Small intestine (tissue), 7 donors: ENCODE results near the gene LRRC3B. TPM values are rescaled to one million over a fixed set of nuclear protein-coding genes. Genes with fewer than 3 reads are reported as not detected.
A peak's percentile ranks its signal among the peaks of the same experiment; 100 is the strongest.

ENCODE experiments used
- DNase-seq, 2 donors: peaks; one replicate each; pipeline versions ENCODE4 v3.0.0 to v3.0.0-alpha.2; 2013
- FAIRE-seq: peaks from 2 replicates; lab custom pipeline; 2012; peaks lifted over from hg19 to GRCh38; lab: Jason Lieb, UNC
- H3K27ac ChIP-seq, 3 donors: one replicate each; pipeline ENCODE4 v1.5.1; 2013; ENCODE audit warnings: low read length in 2 of 3, mild to moderate bottlenecking in 2 of 3, control low read depth in 1 of 3, inconsistent platforms in 1 of 3, low read depth in 1 of 3, moderate library complexity in 1 of 3
- H3K27me3 ChIP-seq, 3 donors: one replicate each; pipeline ENCODE4 v1.6.1; 2013; ENCODE audit warnings: low read length in 3 of 3, inconsistent platforms in 1 of 3; ENCODE audit not compliant: control insufficient read depth in 3 of 3, insufficient read depth in 3 of 3
- H3K36me3 ChIP-seq, 3 donors: one replicate each; pipeline ENCODE4 v1.6.1; 2013; ENCODE audit warnings: low read length in 3 of 3, inconsistent platforms in 1 of 3, low read depth in 1 of 3, mild to moderate bottlenecking in 1 of 3, moderate library complexity in 1 of 3; ENCODE audit not compliant: control insufficient read depth in 3 of 3, insufficient read depth in 2 of 3
- H3K4me1 ChIP-seq, 3 donors: one replicate each; pipeline ENCODE4 v1.6.1; 2013; ENCODE audit warnings: low read length in 2 of 3, inconsistent platforms in 1 of 3, low read depth in 1 of 3, mild to moderate bottlenecking in 1 of 3, moderate library complexity in 1 of 3; ENCODE audit not compliant: control insufficient read depth in 3 of 3, insufficient read depth in 2 of 3
- H3K4me3 ChIP-seq, 3 donors: one replicate each; pipeline ENCODE4 v1.5.1; 2013; ENCODE audit warnings: low read length in 3 of 3, control low read depth in 1 of 3, inconsistent platforms in 1 of 3, low read depth in 1 of 3, mild to moderate bottlenecking in 1 of 3, moderate library complexity in 1 of 3
- H3K9me3 ChIP-seq, 2 donors: one replicate each; pipeline ENCODE4 v1.6.1; 2013; ENCODE audit warnings: low read depth in 1 of 2, low read length in 1 of 2; ENCODE audit not compliant: control insufficient read depth in 2 of 2, insufficient read depth in 1 of 2
- WGBS, 3 donors: extraction: QIAGEN DNeasy Blood & Tissue Kit; methylation state at CpG; one replicate each; pipeline ENCODE4 v1.1.7; 2013; 5-methylcytosine and 5-hydroxymethylcytosine counted together
- polyA plus RNA-seq, 4 donors: library from polyadenylated mRNA; stranded (reverse) in 3 of 4; unstranded in 1 of 4; fragments of 200-250 nt in 3 of 4; fragments of 120-200 nt in 1 of 4; gene quantifications; one replicate each; pipeline versions ENCODE4 v1.2.1 to v1.2.3, GENCODE V29; 2013
- donor health status: healthy with polysubstance abuse.
- donor health status: control.
- donor health status: control.
- donor health status: Bipolar disorder and iron deficiency.
- donor health status: healthy.

Gene LRRC3B
- polyA plus RNA-seq, 4 donors = 0.13 to 0.65 TPM; not detected in 2

DNA sequence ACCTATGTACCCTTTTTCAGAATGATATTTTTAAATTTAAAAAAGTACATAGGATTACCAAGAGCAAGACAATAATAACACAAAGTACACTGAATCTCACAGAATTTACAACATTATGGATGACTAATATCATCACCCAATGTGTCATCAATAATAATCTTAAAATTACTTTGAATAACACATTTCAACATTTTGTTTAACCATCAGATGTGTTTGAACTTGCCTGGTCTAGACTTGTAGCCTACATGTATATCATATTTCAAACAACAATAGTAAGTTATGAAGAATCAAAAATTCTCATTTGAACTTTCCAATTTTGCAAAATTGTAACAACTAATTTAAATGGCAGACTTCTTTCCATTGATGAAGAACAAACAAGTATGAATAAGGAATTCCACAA is 15.1 kb downstream of the LRRC3B start:
- FAIRE-seq = no peak
- no peaks in the 10 kb centered on the region for H3K27me3 ChIP-seq
- DNase-seq = no peak

DNA sequence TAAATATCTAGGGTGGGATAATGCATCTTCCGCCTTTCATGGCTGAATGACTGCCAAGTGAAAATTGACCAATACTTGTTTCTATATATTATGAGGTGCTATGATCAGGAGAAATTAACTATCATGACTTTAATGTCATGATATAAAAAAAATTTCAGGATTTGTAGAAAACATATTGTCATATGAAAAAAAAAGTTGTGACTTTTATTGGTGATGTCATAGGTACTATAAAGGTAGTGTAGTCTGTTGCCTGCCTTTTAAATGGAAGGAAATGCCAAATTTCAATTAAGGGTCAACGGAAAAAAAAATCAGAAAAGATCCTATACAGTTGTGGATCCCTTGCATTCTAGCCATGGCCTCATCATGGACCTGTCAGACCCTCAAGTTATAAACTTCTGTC is 15.5 kb downstream of the LRRC3B start:
- no peak overlapping the region for H3K4me3 ChIP-seq
- DNase-seq (no peak), FAIRE-seq (no peak)

More for the DNA sequence above, 15.1 kb downstream of the LRRC3B start:
- H3K4me3 ChIP-seq = no peak overlapping the region
- H3K27ac ChIP-seq = no peak overlapping the region
- H3K9me3 ChIP-seq = no peaks in the 10 kb centered on the region
- no peaks in the 10 kb centered on the region for H3K4me1 ChIP-seq
- no peaks in the 10 kb centered on the region for H3K36me3 ChIP-seq

DNA sequence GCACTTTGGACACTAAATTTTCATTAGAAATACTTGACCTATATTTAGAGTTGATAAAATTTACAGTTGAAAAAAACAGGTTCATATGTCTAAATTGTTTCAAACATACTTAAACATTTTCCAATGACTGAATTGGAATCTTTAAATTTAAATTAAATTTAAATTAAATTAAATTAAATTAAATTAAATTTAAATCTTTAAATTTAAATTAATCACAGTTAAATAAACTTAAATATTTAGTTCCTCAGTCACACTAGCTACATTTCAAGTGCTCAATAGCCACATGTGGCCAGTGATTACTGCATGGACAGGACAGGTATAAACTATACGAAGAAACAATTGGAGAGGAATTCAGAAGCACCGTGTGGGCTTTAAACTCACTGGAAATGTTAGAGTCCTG is 16.8 kb downstream of the LRRC3B start:
- H3K4me3 ChIP-seq = no peak overlapping the region
- FAIRE-seq (peak; percentile 30), DNase-seq (no peak)
- no peaks in the 10 kb centered on the region for H3K9me3 ChIP-seq
- no peak overlapping the region for H3K27ac ChIP-seq
- H3K4me1 ChIP-seq = no peaks in the 10 kb centered on the region
- H3K27me3 ChIP-seq = no peaks in the 10 kb centered on the region
- WGBS, 3 donors = 88 to 93% (median 91%) methylated on average over 2 of the region's 2 CpGs
- no peaks in the 10 kb centered on the region for H3K36me3 ChIP-seq

More for the DNA sequence above, 15.5 kb downstream of the LRRC3B start:
- no peaks in the 10 kb centered on the region for H3K36me3 ChIP-seq
- H3K27me3 ChIP-seq = no peaks in the 10 kb centered on the region
- no peak overlapping the region for H3K27ac ChIP-seq
- WGBS, 3 donors = 89 to 90% (median 89%) methylated on average over 2 of the region's 2 CpGs
- H3K4me1 ChIP-seq = no peaks in the 10 kb centered on the region
- no peaks in the 10 kb centered on the region for H3K9me3 ChIP-seq

DNA sequence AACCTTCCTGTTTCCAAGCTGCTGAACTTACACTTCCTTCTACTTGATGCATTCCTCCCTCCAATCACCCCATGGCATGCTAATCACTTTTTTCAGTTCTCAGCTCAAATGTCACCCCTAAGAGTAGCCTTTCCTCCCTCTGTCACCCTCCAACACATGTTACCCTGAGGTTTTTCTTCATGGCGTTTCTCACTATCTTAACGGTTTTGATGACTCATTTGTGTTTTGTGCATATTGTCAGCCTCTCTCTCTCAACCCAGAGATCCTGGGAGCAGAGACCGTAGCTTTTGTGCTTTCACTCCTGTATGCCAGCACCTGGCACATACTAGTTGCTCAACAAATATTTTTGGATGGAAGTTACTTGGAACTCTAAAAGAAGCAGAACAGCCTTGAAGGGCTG is 24.5 kb downstream of the LRRC3B start:
- WGBS, 3 donors = 72 to 80% (median 80%) methylated on average over 3 of the region's 3 CpGs
- Histone ChIP-seq H3K27me3 (no peaks in the 10 kb centered on the region), H3K27ac (no peak overlapping the region), H3K36me3 (no peaks in the 10 kb centered on the region), H3K9me3 (no peaks in the 10 kb centered on the region), H3K4me1 (no peaks in the 10 kb centered on the region), H3K4me3 (no peak overlapping the region)
- FAIRE-seq (no peak), DNase-seq (no peak)

DNA sequence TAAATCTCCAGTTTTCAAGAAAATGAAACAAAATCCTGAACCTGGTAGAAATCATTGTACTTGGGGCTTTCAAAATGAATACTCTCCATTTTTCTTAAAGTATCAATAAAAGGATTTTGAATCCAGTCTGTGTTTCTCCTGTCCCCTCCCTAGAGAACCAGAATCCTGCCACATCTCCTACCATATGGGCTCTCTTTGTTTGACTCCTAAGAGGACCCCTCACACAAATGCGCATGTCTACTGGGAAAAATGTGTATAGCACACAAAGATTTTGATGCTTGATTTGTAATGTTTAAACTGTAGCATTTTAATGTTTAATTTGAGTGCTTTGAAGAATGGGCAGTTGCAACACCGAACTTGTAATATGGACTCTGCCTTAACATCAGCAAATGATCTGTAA is 25.9 kb downstream of the LRRC3B start:
- Histone ChIP-seq H3K36me3 (no peaks in the 10 kb centered on the region), H3K27me3 (no peaks in the 10 kb centered on the region), H3K27ac (no peak overlapping the region), H3K4me3 (no peak overlapping the region), H3K4me1 (no peaks in the 10 kb centered on the region), H3K9me3 (no peaks in the 10 kb centered on the region)
- FAIRE-seq (no peak), DNase-seq (no peak)
- WGBS, 3 donors = 67 to 76% (median 72%) methylated on average over 2 of the region's 2 CpGs

DNA sequence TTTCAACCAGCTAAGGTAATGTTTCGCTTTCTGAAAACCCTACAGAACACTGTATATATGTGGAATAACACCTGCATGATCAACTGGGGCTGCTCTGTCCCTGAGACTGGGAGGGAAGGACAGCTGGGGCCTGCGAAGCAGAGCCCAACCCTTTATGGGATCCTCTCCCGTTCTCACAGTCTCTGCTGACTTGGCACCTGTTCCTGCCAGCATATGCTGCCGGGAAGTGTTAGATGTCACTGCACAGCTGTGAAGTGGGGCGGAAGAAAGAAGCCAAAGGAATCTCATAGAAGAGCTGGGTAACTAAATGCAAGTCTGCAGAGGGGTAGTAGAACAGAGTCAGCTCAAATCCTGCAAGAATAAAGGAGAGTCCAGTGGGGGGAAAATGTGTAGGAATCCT is 29.6 kb downstream of the LRRC3B start:
- no peaks in the 10 kb centered on the region for H3K9me3 ChIP-seq
- WGBS, 3 donors = 66 to 81% (median 76%) methylated on average over 5 of the region's 5 CpGs
- no peaks in the 10 kb centered on the region for H3K27me3 ChIP-seq
- DNase-seq (no peak), FAIRE-seq (no peak)
- H3K4me1 ChIP-seq = no peaks in the 10 kb centered on the region
- no peaks in the 10 kb centered on the region for H3K36me3 ChIP-seq
- no peak overlapping the region for H3K27ac ChIP-seq
- H3K4me3 ChIP-seq = no peak overlapping the region

DNA sequence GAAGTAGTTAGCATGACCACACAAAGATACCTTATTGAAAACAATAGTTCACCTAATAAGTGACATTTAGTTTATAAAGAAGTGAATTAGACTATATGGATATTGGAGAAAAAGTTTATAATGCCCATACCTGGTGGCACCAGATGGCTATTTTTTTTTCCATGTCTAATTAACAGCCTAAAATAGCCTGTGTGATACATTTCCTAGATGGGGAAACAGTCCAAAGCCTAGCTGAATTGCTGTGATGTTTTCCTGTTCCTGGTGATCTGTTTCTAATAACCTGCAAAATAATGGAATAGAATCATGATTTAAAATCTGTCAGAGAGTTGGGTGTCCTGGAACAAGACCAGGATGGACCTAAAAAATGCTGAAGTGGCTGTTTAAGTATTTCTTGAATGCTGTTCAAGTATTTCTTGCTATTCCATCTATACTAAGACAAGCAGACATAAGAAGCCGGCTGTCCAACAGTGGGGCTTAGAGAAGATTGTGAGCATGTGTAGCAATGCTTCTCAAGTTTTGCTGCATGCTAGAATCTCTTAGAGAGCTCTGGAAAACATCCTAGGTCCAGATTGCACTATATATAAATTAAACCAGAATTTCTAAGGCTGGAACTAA is 31.3 kb downstream of the LRRC3B start:
- FAIRE-seq (no peak), DNase-seq (no peak)
- no peak overlapping the region for H3K27ac ChIP-seq
- no peaks in the 10 kb centered on the region for H3K4me1 ChIP-seq
- no peak overlapping the region for H3K4me3 ChIP-seq
- H3K36me3 ChIP-seq = no peaks in the 10 kb centered on the region
- no peaks in the 10 kb centered on the region for H3K27me3 ChIP-seq
- no peaks in the 10 kb centered on the region for H3K9me3 ChIP-seq
- WGBS, 3 donors = 81 to 93% (median 88%) methylated on average over 1 of the region's 1 CpG

DNA sequence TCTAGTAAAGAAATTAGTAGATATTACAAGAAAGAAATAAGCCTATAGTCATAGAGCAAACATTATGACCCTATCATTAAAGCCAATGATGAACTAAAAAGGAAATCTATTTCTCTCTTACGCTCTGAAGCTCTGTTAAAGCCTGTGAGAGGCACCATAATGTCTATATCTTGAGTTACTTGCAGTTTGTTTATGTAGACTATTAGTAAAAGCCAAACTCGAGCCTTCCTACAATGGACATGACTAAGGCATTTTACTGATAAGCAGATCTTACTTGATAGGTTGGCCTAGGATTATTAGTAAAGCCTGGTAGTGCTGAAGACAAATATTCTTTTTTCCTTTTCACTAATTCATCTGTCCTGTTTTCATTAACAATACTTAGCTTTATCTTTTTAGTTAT is 32.7 kb downstream of the LRRC3B start:
- Histone ChIP-seq H3K36me3 (no peaks in the 10 kb centered on the region), H3K4me3 (no peak overlapping the region), H3K4me1 (no peaks in the 10 kb centered on the region), H3K27ac (no peak overlapping the region), H3K9me3 (no peaks in the 10 kb centered on the region), H3K27me3 (no peaks in the 10 kb centered on the region)
- DNase-seq = no peak
- FAIRE-seq = no peak
- WGBS, 3 donors = 18 to 62% (median 29%) methylated on average over 2 of the region's 2 CpGs

DNA sequence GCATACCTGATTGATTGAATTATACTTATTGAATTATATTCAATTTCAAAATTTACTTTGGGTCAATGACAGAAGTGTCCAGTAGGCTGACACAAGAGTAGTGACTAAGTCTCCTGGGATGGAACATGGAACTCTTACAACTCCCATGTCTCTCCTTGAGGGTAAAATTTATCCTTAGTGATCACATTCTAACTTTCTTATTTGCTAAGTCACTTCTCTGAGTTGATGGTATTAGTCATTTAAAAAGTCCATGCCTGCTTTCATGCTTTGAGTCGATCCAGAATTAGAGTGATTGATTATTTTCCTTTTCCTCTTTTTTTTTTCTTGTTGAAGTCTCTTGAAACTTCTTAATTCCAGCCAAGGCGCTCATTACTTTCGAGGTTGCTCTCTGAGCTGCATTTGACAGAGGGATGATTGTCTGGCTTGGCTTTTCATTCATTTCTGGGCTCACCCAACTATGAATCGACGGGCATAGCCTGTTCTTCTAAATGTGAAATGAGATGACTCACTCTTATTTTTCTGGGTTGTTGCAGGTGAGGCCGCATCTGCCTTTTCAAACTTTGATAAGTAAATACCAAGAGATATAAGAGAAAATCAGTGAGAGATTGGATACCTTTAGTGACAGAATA is 34.9 kb downstream of the LRRC3B start:
- H3K36me3 ChIP-seq = no peaks in the 10 kb centered on the region
- no peaks in the 10 kb centered on the region for H3K9me3 ChIP-seq
- H3K4me3 ChIP-seq = no peak overlapping the region
- DNase-seq (no peak), FAIRE-seq (no peak)
- no peaks in the 10 kb centered on the region for H3K27me3 ChIP-seq
- WGBS, 3 donors = 77 to 81% (median 80%) methylated on average over 6 of the region's 6 CpGs
- no peak overlapping the region for H3K27ac ChIP-seq
- no peaks in the 10 kb centered on the region for H3K4me1 ChIP-seq
